ENCODE measurements around the gene PALD1.
"Not testable (repeated sequence)": the region's sequence is repeated elsewhere in the genome, so short reads cannot be mapped to it uniquely, and the experiment has no call there.

- not testable (repeated sequence) for TF ChIP-seq CTCF (conservative IDR thresholded peaks at IDR 0.05; ENCODE audit: low read depth in 2 of 2); ETS1 (IDR thresholded peaks at IDR 0.05); ZNF331 (CRISPR knock-in tag; IDR thresholded peaks at IDR 0.05; ENCODE audit: low read depth)
These were observed 135.8 kb downstream of the PALD1 start for GRCh38 chr10:70614364-70614763.
